Daoy (cell line): ENCODE results near the gene NIN. TPM values are rescaled to one million over a fixed set of nuclear protein-coding genes. Genes with fewer than 3 reads are reported as not detected.

Experiments
- DNase-seq: peaks from one replicate; pipeline ENCODE4 v3.0.0-alpha.2; 2015; ENCODE audit warnings: low read depth
- total RNA-seq: library from RNA; depleted of rRNA; stranded (reverse); fragments of >200 nt; shearing (Covaris generic); gene quantifications from 2 replicates; pipeline ENCODE4 v1.2.3, GENCODE V29; 2014

The NIN gene
- total RNA-seq, 1 experiment from 2014 or later: 44.9 TPM

DNA sequence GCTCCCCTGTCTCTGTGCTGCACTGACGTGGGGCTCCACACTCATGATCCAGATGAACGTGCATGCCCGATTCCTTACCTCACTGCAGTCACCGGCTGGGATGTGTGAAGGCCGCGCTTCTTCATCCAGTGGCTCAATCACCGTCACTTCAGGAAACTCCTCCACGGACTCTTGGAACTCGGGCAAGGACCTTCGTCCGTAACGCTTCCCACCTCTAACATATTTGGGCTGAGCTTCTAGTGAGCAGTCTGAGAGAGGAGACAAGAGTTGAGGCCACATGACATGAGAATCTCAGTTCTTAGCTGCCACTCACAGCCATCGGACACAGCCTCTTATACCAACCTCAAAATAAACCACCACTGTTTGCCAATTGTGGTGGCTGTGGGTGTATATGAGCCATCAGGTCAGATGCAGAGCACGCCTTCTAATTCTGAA is 38.3 kb downstream of the NIN start:
- DNase-seq: no peak

DNA sequence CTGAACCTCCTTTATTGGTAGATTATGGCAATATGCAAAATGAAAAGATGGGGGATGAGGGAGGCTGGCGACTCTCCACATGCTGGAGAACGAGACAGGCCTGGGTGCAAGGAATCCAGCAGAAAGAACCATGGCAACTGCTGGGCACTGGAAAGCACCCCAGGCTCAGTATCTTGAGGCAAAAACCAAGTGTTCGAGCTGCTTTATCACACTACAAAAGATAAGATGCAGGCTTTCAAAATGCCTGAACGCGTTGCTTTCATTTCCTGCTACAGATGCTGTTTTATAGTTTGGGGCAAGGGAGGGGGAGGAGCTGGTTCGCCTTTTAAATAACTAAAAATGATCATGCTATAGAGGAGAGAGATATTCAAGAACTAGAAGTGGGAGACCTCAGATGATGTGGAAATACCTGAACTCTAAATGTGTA is 38.9 kb downstream of the NIN start:
- no peak for DNase-seq

DNA sequence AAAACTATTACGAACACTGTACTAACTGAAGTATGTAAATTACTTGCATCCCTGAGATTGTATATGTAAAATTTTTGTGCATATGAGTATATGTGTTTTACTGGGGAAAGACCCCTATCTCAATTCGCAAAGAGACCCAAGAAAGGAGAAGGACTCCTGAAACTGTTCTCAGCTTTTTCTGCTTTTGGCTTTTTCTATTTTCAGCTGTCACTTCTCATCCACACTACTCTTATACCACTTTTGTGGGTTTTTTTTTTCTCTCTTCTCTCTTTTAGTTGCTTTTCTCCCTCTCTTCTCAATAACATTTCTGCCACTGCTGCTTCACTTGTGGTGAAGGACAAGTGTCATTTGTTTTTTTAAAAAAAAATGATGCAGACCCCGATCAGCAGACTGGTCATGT is 39.8 kb downstream of the NIN start:
- DNase-seq: no peak

DNA sequence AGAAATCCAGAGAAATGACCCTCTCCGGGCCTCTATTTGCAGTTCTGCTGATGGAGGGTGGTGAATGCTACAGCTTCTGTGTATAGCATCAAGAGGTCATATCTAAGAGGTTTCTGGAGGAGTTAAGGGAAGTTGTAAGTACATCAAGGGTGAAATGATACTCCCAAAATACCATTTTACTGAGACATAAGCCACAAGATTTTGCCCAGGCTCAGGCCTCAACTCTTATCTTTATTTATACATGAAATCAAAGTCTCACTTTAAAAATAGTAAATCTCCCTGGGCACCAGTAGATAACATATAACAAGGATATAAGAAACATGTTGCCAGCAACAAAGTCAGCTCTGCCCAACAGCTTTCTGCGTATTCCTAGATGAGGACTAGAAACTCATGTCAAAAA is 40.4 kb downstream of the NIN start:
- no peak for DNase-seq

DNA sequence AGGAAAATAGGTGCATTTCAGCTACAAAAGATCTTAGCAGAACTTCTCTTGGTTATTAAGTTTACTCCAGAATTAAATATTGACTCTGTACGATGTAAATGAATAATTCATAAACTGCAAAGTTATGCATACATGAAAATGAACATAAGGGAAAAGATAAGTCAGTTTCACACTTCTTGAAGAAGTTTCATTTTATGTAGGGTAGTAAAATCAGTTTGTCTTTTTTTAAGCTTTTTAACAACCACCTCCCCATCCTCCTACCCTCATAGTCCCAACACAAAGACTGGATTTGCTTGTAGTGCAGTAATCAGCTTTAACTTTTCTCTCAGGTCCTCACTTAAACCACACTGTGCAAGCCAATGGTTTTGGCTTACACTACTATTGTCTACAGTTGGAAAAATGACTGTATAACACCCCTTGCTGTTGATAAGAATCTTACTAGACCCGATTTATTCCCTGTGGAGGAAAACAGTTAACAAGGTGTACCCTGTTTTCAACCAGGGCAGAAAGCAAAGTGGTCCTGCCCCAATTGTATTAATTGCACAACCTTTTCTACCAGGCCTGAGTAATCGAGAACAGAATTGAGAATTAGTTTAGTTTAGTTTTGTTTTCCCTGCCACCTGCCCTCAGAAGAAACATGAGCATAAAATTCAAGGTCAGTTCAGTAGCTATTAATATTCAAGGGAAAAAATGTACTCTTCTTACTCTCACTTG is 44.1 kb downstream of the NIN start:
- DNase-seq: no peak

DNA sequence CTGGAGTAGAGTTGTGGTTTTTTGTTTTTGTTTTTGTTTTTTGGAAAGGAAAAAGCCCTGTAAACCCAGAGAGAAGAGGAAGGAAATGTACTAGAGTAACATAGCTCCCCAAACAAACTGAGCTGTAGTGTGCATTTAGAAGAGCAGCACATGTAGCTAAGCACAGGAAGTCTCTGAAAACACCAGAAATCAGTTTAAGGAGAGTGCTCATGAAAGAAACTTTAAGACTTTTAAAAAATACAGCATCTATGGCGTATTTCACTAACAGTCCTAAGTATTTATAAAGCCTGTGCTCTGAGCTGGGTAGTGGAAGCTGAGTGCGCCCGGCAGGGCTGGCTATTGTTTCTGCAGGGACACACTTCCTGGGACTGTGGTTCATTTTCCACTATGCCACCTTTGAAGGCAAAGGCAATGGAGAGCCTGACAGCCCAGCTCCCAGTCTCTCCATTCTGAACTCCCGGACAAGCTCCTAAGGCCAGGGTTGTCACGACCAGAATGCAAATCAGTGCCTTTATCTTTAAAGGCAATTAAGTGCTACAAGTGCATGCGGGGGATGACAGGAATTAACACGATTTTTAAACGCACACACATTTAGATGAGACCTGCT is 45.4 kb downstream of the NIN start:
- no peak for DNase-seq

DNA sequence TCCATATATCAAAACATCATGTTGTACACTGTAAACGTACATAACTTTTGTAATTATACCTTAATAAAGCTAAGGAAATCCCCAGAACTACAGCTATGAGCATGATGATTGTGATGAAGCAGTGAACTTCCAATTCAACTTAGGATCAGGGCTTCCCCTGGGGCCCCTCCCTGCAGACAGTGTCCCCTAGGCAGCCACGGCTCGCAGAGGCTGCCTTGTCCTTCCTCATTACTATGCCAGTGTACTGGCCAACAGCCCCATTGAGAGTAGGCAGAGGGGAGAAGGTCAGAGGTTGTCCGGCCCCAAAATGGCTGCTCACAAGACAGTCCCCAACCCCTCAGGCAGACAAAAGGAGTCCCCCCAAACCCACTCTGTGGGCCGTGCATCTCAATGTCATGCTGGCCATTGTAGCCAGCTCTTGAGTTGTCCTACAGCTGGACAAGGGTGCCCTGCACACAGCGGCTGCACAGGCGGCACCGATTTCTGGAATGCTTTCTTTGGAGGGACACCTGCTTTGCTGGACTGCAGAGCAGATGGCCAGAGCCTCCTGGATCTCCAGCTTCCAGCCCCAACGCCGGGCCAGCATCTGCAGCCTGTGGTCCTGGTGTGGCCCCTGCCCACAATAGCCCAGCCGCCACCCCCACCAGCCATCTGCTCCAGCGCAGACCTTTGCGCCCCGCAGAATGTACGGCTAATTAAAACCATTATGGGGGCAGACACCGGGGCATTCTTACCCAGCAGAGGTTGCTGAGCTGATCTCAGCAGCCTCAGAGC is 46.1 kb downstream of the NIN start:
- DNase-seq: no peak

DNA sequence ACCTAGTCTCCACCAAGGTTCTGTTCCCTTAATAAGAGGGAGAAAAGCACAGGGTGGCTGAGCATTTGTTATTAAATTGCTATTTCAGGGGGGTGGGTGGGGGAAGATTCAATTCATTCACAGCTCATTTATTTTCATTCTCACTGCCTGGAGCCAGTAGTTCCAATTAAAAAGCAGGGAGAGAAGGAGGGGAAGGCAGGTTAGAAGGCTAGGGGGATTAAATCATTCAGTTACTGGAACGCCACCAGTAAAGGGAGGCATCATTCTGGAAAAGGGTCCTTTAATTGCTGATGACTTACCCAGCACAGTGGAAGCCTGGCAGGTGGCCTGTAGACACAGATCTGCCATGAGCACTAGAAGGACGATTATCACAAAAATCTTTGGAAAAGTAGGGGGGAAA is 47.4 kb downstream of the NIN start:
- DNase-seq: no peak

DNA sequence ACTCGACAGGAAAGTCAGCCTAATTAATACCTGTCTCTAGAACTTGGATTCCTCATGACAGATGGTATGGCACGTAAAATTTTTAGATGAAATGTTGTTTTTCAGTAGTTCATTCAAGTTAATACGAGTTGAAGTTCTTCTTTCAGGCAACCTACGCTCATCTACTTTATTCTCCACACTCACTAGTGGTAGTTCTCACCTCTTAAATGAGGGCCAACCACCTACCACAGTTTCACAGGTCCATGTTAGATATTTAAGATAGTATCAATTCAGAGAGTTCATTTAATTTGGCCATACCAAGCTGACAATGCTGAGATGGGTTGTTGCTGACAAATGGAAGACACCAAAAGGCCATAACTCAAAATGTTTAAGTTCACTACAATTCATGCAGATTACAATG is 50.6 kb downstream of the NIN start:
- DNase-seq: no peak

DNA sequence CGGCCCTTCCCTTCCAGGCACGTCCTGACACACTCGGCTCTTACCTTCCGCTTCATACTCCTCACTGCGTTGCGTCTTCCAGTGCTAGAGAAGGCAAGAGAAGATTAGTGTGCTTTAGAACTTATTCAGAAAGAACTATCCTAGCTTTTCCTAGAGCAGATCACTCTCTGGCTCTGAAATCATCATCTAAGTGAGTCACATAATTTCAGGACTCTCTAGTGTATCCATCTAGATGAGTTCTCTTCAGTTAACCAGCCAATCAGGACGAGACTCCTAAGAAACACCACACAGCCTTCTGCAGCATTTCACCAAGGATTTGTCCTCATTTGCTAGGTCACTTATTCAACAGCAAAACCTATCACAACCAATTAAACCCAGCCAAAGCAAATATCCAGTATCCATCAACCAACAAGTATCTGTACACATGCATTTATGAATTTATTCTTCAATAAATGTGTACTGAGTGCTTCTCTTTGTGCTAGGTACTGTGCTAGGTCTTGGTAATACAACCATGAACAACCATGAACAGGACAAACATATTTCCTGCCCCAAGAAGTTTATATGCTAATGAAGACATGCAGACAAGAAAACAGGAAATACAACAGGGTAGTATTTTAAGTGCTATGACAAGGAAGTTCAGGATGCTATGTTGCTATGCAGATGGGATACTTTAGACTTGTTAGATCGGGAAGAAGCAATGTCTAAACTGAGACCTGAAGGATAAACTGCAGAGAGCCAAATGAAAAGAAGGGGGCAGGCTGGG is 52.1 kb downstream of the NIN start:
- DNase-seq: peak; percentile 13

DNA sequence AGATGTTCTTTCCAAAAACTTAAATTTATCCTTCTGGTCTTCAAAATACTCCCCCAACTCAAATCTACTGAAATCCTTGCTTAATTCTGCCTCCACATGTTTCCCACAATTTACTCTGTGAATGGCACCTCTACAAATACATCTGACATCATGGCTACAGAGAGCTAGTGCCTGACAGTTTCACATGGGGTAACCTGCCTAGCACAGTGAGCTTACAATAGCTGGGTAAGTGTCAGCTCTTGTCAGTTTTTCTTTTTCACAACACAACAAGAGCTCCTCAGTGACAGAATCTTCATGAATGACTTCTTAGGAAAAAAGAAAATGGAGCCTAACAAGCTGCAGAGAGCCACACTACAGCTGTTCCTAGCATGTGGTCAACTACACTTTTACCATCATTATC is 54.4 kb downstream of the NIN start:
- DNase-seq: no peak

DNA sequence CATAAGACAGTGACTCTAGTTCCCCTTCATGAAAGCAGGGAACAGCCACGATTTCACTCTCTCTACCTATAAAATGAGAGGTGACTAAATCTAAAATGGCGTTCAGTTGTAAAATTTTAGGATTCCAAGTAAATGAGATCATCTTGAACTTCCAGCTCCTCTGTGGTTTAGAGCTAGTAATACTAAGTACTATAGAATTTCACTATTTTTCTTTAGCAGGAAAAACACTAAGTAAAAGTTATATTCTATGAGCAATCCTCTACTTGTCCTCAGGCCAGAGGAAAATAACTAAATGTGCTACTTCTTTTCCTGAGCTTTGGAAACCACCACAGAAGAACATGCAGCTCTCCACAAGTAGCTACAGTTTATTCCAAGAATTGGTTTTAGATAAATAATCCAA is 55.6 kb downstream of the NIN start:
- DNase-seq: peak; percentile 76

DNA sequence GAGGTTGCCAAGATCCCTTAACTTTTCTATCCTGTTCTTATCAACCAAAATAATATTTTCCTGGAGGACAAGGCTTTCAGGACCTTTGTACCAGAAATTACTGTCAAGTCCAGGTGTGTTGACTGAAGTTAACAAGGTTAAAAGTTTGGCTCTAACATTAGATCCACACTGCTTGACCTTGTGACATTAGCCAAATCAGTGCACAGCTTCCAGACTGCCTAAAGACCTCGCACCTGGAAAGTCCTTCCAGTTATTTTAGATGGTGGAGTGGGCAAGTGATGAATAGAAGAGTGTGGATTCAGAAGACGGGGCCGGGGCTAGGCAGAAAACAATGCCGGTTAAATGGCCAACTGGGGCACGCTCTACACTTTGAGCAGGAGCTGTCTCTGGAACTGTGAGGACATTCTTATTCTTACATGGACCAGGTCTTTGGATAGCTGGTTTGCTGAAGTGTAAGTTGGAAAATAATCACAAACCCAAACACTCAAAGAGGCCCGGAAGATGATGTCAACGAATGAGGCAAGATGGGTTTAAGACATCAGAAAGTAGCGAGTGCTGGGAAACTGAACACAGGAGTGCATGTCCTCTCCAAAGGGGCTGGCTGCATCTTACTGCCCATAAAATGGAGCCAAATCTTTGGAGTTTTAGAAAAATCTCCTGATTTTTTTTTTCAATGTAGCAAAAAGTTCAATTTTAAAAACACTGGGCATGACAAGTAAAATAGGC is 56.3 kb downstream of the NIN start:
- DNase-seq: peak; percentile 25

DNA sequence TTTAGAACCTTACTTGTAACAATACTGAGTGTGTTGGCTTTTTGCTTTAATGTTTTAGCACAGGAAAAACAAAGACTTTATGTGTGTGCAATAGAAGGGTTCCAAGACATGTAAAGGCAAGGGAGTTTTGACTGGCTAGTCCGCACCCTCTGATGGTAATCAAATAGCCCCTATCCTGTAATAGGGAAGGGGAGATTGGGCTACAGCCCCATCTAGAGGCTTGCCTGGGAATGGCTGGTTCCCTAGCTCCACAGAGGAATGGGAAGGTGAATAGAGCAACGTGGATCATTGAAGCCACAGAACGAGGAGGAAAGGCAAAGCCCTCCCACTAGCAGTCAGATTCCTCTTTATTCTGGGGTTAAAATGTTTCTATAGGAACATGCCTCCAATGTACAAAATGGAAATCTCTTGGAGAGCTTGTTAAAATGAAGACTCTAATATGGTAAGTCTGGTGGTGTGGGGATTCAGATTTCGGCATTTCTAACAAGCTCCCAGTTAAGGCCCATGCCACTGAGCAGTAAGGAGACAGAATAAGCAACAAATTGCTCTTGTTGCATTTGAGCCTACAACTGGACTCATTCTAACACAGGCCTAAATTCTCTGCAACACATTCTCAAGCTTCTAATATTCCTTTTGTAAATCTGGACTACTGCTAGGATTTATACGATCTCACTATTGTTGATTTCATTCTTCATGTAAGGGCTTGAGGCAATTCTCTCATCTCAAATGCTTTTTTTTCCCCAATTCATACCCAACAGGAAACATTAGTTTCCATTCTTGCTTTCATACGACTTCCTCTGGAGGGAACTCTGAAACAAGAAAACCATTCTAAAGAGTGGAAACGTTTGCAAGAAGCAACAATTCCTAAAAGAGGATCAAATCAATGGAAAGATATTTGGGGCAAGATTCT is 57.1 kb downstream of the NIN start:
- DNase-seq: peak; percentile 69

DNA sequence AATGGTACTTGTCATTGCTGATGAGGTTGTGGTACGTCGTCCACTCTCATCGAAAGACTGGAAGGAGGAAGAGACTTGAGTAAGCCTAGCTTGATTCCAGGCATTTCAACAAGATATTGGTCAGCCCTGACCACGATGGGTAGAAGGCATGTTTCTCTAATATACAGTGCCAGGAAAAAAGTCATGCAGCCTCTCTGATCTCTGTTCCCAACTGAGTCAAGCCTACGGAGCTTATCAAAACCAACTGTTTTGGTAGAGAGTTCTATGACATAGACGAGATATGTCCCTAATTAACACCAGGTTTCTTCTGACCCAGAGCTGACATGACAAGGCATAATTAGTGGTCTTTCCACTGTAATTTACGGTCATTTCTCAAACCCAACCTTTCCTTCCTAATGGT is 58.5 kb downstream of the NIN start:
- DNase-seq: no peak

DNA sequence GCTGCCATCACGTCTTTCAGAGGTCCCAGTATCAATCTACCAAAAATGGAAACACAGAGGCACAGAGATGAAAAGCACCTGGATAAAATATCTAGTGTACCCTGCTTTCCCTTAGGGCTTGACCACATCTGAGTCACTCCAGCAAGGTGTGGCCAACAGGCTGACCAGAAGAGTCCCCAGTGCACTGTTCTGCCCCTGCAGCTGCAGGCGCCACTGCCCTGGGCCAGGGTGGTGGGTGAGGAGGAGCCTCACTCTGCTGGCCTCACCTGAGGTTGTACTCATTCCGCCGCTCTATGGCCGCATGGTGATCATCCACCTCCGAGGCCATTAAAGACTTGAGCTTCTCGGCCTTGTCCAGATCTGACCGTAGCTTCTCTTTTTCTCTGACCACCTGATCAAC is 60.4 kb downstream of the NIN start:
- no peak for DNase-seq

DNA sequence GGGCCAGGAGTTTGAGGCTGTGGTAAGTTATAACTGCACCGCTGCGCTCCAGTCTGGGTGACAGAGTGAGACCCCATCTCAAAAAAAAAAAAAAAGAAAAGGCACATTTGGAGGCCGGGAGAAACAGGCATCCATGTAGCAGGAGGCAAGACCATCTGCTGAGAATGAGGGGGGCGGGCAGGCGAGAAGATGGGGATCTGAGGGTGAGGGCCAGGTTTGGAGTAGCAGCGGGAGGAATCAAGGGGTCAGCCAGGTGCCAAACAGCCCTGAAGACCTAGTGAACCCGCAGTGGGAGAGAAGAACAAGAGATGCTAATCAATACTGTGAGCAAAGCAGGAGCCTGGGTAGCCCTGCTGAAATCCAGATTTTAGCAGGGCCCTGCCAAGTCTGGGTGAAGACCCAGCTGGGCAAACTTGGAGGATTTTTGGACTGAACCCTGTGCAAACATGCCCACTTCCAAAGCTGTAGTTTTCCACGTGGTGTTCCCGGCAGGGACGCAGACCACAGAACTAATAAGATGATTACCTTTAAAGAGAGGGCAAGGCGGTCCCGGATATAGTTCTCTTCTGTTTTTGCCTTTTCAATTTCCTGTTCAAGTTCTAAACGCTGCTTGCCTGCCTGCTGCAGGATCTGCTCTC is 61.0 kb downstream of the NIN start:
- DNase-seq: no peak

DNA sequence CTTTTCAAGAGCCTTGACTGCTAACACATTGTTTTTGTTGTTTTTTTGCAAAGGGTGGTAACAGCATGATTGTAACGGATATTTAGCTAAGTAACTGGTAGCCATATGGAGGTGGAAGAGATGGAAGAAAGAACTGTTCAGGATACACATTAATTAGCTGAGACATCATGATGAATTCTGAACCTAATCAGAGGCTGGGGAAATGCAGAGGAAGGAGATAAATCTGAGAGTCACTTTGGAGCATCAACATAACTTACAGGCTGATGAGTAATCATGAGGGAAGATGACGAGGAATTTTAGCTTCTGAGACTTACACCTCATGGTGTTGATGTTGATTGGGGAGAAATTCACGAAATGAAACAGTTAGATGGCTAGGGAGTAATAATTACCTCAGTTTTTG is 62.3 kb downstream of the NIN start:
- peak; percentile 29 for DNase-seq

DNA sequence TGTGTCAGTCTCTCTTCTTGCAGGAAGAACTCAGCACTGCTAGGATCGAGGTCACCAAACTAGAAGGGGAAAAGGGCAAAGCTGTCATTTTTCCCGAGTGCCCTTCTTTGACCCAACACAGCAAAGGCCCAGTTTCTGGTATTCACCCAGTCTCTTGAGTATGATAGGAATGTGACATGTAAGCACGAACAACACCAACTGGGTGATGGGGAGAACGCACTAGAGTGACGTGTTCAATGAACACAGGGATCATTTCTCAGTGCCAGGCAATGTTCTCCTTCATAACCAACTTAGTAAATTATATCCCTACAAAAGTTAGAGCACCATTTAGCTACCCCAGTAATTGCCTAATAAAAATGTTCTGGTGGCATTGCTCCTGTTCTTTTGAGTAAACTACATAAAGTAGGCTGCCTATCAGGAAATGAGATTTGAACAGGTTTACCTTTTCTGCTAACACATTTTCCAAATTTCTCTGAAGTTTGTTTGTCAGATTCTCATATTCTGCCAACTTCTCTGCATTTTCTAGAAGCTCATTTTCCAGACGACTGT is 64.5 kb downstream of the NIN start:
- DNase-seq: no peak
